ENCODE measurements around the gene CD81.
A peak's percentile ranks its signal among the peaks of the same experiment; 100 is the strongest.

The CD81 gene

DNA sequence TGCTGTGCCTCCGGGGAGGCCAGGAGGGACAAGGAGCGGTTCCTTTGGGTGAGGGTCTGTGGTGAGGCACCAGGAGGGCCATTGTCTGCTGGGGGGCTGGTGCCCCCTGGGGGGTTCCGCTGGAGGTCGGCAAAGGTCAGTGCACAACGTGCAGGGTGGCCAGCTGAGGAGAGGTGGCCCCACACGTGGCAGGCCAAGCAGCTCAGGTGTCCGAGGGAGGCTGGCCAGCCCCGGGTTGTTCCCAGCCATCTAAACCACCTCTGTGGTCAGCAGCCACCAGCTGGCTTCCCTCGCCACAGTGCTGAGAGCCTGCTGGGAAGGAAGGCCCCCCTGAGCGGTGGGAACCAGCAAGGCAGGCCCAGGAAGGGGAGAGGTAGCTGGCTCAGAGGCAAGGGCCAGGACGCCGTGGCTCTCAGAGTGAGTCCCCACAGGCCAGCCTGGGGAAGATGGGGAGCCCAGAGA lies 27.7 kb downstream of the CD81 start:
- no peak for DNase-seq (ENCODE audit: low spot score)

GRCh38 chr11:2406451-2406850 lies 29.3 kb downstream of the CD81 start:
- DNase-seq (ENCODE audit: low spot score): no peak

DNA sequence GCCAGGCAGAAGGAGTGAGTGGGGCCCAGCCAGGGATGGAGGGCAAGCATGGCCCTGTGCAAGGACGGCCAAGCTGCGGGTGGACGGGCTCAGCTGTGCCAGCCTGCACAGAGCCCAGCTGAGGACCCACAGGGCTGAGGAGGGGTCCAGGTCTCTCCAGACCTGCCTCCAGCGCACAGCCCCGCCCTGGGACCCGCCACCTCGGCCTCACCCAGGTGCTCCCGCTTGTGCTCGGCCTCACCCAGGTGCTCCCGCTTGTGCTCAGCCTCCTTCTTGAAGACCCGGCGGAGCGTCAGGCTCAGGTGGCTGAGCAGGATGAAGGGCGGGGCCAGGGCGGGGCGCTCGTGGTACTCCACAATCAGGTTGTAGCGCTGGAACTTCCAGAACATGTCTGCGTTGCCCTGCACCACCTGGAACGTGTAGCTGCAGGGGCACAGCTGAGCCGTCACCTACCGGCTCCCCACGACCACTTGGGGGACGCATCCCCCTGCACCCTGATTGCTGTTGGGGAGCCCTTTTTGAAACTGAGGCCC lies 29.8 kb downstream of the CD81 start:
- DNase-seq (ENCODE audit: low spot score): no peak

DNA sequence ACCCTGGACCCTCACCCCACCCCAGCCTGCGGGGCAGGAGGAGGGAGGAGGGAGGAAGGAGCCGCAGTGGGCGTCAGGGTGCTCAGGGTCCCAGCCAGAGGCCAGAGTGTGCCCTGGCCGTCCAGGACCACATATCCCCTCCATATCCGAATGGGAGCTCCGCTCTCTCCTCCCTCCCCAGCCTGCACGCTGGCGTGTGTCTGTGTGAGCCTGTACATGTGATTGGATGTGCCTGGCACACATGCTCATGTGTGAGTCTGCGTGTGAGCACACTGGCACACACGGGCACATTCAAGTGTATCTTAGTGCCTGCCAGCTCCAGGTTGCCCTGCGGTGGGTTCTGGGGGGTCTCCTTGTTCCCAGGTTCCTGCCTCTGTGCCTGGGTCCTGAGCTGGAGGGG lies 31.6 kb downstream of the CD81 start:
- DNase-seq (ENCODE audit: low spot score): no peak

DNA sequence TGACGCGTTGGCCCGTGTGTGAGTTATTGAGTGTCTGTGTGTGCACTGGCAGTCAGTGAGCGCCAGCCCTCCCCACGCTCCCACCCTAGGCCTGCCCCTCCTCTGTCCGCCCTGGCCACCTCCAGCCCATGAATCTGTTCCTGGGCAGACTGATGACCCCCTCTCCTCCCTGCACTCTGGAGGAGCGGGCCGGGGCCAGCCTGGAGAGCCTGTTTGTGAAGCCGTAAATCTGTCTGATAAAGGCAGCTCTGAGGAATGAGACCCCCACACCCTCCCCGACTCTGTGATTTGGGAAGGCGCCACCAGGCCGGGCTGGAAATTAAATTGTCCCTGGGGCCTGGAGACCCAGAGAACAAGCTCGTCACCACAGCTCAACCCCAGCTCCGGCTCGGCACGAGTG lies 32.0 kb downstream of the CD81 start:
- no peak for DNase-seq (ENCODE audit: low spot score)

DNA sequence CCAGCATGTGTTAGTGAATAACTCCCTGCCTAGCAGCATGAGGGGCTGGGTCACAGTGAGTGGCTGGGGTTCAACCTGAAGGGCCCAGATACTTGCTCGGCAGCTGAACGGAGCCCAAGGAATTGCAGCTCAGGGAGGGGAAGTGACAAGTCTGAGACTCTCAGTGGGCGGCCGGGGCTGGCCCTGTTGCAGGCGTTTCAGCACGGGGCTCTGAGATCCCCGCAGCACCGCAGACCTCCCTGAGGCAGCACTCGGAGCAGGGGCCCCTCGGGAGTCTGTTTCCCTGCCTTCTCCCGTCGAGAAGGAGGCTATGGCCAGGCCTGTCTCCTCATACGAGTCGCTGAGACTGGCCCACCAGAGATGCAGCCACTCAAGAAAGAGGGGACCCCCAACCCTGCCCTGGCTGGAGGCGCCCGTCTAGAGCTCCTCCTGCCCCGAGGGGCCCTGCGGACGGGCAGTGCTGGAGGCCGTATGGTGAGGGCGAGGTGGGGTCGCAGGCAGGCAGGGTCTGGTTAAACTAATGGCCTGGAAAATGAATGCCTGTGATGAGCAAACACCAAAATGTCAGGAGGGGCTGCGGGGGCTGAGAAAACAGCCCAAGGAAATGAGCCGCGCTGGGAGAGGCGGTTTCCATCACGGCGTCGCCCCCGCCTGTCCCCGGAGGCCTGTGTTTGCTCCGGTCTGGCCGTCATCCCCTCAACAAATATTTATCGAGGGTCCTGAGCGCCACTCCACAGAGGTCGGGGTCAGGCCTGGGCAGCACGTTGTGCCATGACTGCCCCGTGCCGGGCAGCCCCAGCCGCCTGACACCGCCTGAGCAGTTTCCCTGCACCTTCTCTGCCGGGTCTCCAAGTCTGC lies 32.7 kb downstream of the CD81 start:
- no peak for DNase-seq (ENCODE audit: low spot score)

GRCh38 chr11:2410616-2411015 lies 33.5 kb downstream of the CD81 start:
- no peak for DNase-seq (ENCODE audit: low spot score)

DNA sequence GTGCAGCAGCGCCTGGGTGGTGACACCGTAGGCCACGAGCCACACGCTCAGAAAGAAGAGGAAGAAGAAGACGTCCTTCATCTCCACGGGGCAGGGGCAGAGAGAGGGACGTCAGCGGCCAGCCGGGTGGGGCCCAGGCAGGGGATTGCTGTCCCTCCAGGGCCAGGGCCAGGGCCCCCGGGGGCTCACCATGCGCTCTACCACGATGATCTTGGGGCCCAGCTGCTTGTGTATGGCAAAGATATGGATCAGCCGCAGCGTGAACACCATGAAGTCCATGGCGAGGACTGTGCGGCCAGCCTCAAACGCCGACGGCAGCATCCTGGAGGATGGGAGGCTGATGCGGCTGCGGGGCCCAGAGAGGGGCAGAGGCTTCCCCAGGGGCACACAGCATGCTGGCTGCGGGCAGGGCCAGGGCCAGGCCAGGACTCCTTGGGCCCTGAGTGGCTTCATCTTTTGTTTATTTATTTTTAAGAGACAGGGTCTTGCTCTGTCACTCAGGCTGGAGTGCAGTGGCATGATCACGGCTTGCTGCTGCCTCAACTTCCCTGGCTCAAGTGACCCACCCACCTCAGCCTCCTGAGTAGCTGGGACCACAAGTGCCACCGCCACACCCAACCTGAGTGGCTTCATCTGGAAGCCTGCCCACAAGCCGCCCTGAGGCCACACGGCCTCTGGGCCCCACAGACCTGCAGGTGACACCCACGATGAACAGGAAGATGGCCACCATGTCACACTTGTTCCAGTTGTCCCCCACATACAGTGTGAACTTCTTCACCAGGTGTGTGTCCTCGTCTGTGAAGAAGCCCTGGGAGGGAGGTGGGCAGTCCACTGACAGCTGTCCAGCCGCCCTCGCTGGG lies 34.6 kb downstream of the CD81 start:
- DNase-seq (ENCODE audit: low spot score): no peak

DNA sequence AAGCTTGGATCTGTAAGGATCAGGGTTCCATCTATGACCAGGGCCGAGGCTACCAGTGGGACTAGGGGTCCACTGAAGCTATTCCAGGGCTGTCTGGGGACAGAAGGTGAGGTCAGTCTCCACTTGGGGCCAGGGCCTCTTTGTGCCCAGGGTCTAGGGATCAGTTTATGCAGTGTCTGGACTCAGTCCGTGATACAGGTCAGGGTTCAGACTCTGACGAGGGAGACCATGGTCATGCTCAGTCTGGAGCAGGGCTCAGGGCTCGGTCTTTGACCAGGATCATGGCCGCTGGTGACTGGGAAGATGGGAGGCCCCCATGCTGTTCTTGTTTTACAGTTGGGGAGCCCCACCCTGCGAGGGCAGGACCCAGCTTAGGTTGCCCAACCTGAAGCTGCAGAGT lies 35.2 kb downstream of the CD81 start:
- DNase-seq (ENCODE audit: low spot score): no peak

DNA sequence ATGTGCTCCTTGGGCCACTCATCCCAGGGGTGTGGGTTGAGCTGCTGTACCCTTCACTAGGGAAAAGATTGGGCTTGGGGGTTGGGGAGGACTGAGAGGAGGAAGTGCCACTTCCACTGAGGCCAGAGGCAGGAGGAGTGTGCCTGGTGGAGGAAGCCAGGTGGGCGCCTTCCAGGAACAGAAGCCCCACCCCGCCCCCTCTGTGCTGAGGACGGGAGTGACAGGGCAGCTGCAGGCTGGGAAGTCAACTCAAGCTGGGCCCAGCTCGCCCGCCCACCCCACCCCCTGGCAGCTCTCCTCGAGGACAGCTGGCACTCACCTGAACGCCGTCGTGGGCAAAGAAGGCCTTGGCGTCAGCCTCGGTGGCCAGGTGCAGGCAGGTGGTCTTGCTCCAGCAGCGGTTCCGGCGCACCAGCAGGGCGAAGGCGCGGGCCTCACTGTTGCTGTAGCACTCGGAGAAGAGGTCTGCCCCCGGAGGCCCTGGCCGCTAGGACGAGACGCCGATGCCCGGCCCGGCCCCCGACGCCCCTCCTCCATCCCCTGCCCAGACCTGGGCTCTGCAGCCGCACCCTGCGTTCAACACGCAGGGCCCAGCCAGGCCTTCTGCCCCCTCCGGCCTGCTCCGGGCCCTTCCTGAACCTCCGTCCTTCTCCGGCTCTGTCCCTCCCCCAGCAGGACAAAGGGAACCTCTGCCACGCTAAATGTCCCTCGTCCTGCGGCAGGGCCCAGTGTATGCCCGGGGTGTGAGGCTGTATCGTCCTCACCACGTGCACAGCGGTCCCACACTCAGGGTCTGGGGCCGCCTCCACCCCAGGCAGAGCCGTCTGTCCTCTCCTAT lies 36.9 kb downstream of the CD81 start:
- DNase-seq (ENCODE audit: low spot score): no peak

- no peak for DNase-seq (ENCODE audit: low spot score)
Observed at GRCh38 chr11:2414616-2415015, 37.5 kb downstream of the CD81 start.

DNA sequence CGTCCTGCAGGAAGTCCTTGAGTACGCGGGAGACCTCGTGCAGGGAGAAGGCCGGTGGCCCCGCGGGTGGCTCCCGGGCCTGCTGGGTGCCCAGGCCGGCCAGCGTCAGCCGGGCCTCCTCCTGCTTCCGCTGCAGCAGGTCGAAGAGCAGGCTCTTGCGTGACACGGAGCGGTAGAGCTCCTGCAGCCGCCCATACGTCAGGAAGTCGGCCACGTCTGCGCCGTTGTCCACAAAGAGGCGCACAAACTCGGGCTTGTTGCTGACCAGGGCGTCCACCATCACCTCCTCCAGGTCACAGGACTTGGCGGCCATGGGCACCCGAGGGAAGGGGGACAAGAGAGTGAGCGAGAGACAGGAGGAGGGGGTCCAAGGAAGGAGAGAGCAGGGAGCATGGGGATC lies 38.1 kb downstream of the CD81 start:
- DNase-seq (ENCODE audit: low spot score): no peak

GRCh38 chr11:2415601-2416380 lies 38.7 kb downstream of the CD81 start:
- no peak for DNase-seq (ENCODE audit: low spot score)

- DNase-seq (ENCODE audit: low spot score): no peak
Observed at GRCh38 chr11:2416765-2417164, 39.7 kb downstream of the CD81 start.

- no peak for DNase-seq (ENCODE audit: low spot score)
Observed at GRCh38 chr11:2417856-2418692, 41.0 kb downstream of the CD81 start.

DNA sequence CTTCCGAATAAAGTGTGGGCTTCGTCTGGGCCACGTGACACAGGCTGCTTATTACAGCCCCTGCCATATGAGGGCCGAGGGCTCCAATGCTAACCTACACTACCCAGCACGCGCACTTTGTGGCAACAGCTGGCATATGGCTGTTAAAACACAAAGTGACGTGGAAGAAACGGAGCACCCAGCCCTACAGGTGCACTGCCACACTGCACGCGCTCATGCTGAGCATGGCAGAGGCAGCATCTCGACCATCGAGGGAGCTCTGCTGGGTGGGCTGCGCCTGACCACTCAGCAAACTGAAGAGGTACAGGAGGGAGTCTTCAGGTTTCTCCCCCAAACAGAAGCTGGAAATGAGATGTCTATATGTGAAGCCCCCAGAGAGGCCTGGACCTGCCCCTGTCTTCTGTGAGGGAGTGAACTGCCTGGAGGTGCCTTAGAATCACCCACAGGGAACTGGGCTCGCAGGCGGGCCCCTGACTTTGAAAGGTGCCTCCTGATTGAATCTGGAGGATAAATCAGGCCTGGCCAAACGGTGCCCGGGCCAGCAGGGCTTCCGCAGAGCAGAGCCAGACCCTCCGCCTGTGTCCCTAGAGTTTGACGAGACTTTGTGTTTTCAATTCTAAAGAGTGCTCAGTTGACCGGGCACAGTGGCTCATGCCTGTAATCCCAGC lies 41.7 kb downstream of the CD81 start:
- no peak for DNase-seq (ENCODE audit: low spot score)

DNA sequence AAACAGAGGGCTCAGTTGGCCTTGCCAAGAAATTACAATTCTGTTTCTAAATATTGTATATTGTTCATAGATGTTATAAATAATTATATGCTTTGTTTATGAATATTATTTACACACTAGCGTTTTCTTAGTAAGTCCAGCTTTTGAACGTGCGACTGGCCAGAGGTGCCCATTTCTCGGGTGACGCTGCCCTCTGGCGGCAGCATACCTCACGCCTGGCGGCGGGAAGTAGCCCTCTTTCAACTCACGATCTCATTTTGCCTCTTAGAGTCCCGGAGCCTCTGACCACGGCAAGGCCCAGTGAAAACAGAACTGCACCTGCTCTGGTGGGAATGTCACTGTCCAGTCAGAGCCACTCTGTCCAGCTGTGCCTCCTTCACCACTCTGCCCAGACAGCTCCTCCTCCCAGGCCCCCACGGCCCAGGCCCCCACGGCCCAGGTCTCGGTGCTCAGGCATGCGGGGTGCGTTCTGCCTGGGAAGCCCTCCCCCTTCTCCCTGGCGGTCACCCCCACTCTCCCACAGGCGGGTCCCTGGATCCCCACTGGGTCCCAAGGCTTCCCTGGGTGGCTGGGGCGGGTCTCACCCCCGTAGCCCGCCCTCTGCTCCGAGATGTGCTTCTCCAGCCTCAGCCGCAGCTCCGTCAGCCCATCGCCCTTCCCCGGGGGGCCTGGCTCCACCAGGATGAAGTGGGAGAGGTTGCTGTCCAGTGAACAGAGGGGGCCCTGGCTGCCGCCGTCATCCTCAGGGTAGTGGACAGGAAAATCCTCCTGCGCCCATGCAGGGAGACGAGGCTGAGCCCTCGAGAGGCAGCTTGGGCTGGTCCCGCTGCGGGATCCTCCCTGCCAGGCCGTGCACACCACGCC lies 42.8 kb downstream of the CD81 start:
- peak; percentile 93 for DNase-seq (ENCODE audit: low spot score)

- DNase-seq (ENCODE audit: low spot score): peak; percentile 97
Observed at GRCh38 chr11:2420502-2421225, 43.6 kb downstream of the CD81 start.
